Stimulated activated CD8-positive, alpha-beta memory T cell treated with anti-CD3 and anti-CD28 coated beads, Interleukin-12 subunit alpha, Interleukin-12 subunit beta, amount 100 ng/mL, for 4 hours (primary cell): Measurements from ENCODE around the gene TBCEL.
A peak's percentile ranks its signal among the peaks of the same experiment; 100 is the strongest.
"Not testable (repeated sequence)": the region's sequence is repeated elsewhere in the genome, so short reads cannot be mapped to it uniquely, and the experiment has no call there.

Experiments used
- DNase-seq: peaks from one replicate; pipeline ENCODE4 v3.0.0-alpha.2; 2020; ENCODE audit warnings: low read depth

The TBCEL gene, protein sequence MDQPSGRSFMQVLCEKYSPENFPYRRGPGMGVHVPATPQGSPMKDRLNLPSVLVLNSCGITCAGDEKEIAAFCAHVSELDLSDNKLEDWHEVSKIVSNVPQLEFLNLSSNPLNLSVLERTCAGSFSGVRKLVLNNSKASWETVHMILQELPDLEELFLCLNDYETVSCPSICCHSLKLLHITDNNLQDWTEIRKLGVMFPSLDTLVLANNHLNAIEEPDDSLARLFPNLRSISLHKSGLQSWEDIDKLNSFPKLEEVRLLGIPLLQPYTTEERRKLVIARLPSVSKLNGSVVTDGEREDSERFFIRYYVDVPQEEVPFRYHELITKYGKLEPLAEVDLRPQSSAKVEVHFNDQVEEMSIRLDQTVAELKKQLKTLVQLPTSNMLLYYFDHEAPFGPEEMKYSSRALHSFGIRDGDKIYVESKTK

DNA sequence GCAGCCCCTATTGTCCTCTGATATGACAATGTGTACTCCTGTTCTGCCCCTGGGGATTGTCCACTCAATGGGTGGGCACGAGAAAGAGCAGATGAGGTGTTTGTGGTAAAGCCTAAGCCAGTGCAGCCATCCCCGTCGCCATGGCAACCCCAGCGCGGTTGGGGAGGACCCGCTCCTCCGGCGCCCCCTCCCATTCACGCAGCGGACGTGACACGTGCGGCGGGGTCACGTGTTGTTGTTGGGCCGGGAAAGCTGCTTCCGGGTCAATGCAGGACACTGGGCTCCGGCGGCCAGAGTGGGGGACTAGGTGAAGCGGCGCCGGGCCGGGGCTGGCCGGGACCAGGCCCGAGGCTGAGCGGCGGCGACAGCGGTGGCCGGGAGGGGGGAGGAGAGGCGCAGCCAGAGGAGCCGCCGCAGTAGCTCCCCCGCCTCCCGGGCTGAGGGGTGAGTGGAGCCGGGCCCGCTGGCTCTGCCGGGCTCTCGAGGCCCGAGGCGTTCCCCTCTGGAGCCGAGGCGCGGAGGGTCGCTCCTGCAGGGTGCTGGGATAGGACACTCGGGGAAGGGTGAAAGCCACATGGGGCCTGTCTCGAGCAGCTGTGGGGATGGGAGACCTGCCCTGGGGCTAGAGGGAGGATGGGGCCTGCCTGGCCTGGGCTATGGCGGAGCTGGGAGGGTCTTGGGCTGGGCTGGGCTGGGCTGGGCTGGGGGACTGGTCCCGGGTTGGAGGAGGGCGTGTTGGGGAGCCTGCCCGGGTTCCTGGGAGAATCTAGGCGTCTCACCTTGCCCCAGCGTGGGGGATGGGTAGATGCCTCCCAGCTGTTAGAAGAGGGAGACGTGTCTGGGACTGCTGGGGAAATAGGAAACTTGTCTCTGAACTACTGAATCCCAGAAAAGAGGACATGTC is at the start of gene TBCEL:
Gene TBCEL, plus strand, starts transcription at position 255 of the 904 bp plus-strand sequence. CDS start 21,589 bp downstream, outside the sequence.
- DNase-seq, result peak; percentile 68

DNA sequence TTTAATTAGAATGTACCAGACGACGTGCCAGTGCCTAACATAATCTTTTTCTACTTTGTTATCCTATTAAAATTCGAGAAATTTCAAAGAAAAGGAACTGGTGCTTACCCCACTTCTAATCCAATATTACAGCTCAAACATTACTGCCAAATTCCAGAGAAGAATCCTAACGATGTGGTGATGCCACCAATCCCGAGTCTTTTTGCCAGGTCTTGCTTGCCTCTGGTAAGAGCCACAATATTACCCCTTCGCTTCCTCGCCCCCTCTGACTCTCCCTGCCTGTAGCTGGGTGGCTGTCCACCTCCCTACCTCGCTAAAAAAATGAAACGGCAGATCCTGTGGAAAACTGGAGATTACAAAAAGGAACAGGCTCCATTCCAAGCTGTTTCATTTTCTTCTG is 49.4 kb upstream of the TBCEL start:
- DNase-seq, result no peak

DNA sequence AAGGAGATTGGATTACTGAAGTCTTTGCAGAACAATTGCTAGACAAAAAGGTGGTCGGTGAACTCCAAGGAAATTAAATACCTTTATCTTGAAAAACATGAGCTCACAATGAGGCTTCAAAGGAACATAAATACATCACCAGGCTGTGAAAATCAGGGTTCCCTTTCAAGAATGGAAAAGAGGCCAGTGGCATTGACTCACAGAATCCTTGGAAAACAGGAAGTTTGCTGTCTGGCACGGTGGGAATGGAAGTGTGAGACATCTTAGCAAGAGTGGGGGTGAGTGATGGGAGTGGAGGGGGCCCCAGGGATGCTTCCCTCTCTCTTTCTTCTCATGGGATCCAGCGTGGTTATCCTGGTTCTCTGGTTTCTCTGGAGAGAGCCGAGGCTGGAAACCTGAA is 48.9 kb upstream of the TBCEL start:
- DNase-seq, result no peak

DNA sequence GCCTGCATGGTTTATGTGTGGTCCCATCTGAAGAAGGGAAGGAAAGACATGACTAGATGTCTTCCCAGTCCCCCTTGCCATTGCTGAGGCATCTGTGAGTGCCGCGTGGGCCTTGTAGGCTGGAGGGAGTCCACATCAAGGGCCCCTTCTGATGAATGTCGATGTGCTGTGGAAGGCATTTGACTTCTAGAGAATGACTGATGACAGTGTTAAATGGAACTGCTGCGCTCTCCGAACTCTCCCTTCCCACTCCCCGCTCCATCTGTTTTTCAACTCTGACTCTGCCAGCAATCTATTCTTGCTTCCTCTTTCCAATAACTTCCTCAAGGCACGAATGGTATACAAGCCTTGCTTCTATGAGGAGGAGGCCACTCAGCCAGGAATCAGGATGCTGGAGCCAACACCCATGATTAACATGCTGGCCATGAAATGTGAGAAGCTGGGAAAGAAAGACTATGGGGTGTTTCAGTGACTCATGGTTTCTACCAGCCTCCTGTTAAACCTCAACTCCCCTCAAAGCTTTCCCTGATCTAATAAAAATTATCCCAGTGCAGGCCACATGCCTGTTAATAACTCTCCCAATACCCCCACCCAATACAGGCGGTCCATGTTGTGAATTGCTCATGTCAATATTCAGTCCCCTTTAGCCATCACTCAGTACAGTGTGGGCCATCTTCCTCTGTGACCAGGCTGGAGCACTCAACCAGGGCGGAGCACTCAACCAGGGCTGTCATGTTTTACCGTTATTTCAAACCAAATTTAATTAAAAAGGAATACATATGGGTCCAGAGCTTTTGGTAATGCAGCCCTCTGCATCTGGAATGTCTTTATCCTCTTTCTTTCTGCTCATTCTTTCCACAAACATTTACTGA is 46.4 kb upstream of the TBCEL start:
- DNase-seq, result no peak

DNA sequence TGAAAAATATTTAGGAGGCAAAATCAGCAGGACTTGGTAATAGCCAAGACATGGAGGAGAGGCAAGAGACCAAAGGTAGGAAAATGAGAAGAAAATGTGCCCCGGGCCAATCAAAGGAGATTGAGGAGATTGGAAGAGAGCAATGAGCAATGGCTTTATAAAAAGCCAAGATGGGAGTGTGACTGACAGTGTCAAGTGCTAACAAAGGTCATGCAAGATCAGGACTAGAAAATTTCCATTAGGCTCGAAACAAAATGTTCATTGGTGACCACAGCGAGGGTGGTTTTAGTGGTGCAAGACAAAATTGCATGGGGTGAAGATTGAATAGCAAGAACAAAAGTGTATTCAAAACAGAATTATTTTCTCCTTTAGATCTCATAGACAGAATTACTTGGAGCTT is 45.2 kb upstream of the TBCEL start:
- DNase-seq, result no peak

DNA sequence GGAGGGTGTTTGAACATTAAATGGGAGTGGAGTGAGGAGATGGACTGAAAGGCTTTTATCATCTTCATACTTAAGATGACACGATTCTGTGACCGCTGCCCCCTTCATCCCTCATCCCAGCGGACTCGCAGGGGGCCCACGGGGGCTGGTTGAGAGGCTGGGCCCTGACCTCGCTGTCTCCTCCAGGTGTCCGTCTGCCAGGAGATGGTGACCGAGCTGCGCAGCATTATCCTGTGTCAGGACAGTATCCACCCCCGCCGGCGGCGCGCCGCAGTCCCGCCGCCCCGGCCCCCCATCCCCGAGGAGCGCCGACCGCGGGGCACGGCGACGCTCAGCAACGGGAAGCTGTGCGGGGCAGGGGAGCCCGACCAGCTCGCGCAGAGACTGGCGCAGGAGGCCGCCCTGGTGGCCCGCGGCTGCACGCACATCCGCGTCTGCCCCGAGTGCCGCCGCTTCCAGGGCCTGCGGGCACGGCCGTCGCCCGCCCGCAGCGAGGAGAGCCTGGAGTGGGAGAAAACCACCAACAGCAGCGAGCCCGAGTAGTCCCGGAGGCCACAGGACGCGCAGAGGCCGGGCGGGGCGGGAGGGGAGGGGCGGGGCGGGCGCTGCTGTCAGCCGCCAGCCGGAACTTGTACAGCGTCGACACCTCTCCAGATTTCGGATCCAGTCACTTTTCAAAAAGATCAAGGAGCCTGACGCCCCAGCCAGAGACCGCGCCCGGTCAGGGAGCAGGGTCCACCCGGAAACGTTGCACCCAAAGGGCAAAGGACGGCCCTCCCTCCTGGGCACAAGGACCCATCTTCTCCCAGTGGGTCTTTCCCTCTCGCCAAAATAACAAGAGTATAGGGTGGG is 38.0 kb upstream of the TBCEL start:
- DNase-seq, result peak; percentile 2

DNA sequence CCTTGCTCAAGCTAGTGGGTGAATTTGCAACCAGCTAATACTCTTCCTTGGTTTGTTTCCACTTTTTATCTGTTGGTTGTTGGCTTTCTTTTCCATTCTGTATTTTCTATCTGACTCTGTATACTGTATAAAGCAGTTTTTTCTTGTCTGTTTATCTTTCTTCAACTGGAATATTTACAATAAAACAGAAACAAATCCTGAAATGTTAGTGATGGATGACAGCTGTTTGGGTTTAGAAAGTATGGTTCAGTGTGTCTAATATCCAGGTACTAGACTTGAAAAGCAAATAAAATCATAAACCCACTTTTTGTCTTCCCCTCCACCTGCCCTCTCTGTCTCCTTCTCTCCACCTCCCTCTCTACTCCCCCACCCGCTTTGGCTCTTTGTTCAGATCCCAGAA is 35.3 kb upstream of the TBCEL start:
- DNase-seq, result no peak

DNA sequence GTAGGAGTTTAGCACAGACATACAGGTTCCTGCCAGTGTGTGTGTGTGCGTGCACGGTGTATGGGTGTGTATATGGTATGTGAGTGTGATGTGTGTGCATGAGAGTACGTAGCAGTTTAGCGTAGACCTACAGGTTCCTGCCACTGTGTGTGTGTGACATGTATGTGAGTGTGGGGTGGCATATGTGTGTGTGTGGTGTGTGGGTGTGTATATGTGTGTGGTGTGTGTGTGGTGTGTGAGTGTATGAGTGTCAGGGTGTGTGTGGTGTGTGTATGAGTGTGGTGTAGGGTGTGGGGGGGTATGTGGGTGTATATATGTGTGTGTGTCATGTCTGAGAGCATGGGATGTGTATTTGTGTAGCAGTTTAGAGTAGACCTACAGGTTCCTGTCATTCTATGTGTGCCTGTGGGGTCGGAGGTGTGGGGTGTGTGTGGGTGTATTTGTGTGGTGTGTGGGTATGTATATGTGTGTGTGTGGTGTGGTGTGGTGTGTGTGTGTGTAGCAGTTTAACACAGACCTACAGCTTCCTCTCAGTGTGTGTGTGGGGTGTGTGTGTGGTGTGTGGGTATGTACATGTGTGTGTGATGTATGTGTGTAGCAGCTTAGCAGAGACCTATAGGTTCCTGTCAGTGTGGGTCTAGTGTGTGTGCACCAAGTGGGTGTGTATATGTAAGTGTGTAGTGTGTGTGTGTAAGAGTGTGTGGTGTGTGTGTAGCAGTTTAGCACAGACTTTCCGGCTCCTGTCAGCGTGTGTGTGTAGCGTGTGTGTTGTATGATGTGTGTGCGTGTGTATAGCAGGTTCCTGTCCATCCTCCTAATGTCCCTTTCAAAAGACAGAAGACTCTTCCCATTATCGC is 31.8 kb upstream of the TBCEL start:
- no peak for DNase-seq

DNA sequence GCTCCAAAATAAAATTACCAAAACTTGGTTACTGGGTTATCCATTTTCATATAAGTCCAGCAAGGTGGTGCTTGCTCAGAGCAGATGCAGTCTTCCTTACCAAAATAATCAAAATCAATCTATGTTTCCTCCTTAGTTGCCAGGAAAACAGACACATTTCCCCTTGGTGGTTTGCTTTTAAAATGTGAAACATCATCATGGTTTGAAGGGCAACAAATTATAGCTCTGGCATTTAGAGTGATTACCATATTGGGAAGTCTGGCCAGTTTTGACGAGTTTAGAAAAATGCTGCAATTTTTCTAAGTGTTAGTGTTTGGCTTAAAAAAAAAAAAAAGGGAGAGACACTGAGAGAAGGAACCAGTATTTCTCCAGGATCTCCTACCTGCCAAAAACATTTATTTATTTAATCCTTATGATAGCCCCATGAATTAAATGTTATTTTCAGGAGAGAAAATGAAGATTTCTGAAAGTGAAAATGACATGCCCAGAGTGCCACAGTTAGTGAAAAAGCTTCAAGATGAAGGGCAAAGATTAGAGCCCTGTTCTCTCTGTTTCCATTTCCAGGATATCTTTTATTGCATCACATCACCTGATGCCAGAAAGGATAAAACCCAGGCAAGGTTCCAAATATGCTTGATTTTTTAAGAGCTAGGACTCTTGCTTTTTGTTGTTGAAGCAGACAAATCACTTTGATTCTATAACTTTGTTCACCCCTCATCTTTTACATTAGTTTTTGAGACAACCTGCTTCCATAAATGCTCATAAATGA is 29.6 kb upstream of the TBCEL start:
- no peak for DNase-seq

DNA sequence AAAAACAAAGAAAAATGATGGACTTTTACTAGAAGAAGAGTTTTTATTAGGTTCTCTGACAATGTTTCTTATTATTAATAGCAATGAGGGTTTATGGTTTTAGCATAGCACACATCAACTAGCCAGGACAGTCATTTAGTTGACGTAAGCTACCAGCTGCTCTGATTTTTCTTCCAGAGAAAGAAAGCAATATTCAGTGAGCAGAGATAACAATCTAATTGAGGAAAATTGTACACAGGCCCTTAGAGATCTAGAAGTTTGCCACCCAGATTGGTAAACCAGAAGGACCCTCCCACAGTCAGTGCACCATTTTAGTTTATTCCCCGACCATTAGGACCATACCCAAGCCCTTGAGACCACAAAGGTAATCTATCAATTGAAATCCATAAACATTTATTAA is 28.7 kb upstream of the TBCEL start:
- no peak for DNase-seq

DNA sequence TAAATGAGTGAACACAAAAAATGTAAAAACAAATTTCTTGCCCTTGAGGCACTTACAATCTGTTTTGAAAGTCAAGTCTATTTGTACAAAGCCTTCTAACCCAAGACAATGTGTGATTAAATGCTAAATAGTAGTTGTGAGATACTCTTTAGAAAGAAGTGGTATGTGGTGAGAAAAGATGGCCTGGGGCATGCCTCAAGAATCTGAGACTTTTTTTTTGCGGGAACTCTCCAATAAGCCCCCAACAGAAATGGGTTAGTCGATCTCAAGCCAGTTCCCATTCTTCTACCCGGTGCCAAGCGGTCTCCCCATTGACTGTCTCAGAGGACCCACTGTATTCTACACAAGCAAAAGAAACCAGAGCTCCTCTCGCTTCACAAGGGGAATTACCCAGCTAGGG is 26.9 kb upstream of the TBCEL start:
- no peak for DNase-seq

DNA sequence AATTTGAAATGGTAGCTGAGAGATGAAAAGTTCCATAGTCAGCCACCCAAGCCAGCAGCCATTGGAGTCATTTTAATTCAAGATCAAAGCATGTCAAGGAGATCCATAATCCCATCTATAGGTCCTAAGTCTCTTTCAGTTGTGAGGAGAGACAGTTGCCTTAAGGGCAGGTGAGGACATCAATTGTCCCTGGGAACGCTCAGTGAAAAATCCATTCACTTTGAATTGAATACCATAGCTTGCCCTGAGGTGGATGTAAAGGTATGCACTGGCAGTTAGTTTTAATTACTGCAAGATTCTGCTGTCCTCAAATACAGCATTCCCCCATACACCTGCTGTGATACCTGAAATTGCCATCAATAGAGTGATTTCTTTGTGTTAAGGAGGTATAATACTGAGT is 25.3 kb upstream of the TBCEL start:
- DNase-seq, result no peak

DNA sequence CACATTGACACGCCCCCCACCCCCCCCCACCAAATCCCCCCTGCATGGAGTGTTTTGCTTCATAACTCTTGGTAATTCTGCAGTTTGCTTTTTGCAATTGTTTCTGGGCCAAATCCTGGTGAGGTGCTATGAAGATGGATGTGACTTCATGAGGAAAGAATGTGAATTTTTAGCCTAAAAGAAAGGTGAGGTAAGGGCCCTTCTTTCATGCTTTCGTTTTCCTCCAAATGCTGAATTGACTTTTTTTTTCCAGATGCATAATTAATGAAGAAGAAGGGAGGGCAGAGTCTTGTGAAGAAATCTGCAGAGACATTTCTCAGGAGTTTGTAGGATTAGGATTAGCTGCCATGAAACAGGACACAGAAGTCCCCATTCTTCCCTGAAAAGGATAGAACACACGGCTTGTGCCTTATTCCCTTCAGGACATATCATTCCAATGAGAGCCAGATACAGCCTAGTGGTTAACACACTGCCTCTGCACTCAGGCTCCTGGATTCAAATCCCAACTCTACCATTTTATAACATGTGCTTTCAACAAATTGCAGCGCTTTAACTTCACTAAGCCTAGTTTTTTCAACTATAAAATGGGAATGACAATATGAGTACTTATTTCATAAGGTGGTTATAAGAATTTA is 19.6 kb upstream of the TBCEL start:
- no peak for DNase-seq

DNA sequence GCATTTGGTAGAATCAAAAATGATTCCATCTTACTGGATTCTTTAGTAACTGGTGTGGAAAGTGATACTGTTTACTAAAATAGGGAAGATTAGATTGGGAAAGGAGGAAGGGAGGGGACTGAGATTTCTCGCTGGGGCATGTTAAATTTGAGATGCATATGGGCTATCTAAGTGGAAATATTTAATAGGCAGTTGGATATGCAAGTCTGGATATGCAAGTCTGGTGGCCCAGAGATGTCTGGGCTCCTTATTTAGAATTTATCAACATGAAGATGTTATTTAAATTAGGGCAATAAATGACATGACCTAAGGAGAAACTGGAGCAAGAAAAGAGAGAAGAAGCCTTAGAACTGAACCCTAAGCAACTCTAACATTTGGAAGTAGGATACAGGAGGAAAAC is 17.0 kb upstream of the TBCEL start:
- DNase-seq, result no peak

DNA sequence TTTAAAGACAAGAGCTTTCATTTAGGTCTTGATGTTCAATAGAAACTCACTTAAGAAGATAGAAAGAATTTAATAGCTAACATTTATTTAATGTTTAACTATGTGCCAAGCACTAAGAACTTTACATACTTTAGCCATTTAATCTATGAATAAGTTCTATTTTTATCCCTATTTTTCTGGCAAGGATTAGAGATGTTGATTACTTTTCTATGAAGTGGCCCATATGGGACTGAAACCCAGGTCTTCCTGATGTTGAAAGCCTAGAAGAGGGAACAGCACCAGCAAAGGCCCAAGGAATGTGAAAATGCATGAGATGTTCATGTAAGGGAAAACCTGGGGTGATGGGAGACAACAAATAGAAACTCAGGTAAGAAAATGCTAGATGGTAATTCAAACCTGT is 15.4 kb upstream of the TBCEL start:
- no peak for DNase-seq

DNA sequence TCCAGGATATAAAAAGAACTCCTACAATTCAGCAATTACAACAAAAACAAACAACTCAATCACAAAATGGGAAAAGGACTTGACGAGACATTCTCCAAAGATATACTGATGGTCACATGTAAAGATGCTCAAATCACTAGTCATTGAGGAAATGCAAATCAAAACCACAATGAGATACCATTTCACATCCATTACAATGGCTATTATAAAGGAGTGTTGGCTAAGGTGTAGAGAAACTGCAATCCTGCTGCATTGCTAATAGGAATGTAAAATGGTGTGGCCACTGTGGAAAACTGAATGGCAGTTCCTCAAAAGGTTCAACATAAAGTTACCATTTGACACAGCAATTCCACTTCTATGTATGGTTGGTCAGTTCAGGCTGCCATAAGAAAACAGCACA is 11.8 kb upstream of the TBCEL start:
- DNase-seq, result no peak

DNA sequence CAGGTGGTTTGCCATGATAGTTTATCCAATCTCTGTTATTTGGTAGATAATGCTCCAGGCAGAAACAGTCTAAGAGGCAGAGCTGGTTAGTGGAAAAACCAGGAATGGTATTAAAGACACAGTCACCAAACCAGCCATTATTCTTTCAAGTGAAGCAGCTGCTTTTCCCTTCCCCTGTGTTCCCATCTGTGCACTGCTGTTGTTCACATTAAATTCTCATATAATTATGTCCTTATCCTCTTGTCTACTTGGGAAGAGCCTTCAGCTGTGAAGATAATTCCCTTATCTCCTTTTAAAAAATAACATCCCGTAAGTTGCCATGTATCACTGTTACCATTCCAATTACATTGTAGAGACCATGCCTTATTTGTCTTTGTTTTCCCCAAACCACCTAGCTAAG is 5.2 kb upstream of the TBCEL start:
- DNase-seq, result no peak

DNA sequence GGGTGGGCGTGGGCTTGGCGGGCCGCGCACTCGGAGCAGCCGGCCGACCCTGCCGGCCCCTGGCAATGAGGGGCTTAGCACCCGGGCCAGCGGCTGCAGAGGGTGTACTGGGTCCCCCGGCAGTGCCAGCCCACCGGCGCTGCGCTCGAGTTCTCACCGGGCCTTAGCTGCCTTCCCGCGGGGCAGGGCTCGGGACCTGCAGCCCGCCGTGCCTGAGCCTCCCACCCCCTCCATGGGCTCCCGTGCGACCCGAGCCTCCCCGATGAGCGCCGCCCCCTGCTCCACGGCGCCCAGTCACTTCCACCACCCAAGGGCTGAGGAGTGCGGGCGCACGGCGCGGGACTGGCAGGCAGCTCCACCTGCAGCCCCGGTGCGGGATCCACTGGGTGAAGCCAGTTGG is 2.2 kb upstream of the TBCEL start:
- not testable (repeated sequence) for DNase-seq

DNA sequence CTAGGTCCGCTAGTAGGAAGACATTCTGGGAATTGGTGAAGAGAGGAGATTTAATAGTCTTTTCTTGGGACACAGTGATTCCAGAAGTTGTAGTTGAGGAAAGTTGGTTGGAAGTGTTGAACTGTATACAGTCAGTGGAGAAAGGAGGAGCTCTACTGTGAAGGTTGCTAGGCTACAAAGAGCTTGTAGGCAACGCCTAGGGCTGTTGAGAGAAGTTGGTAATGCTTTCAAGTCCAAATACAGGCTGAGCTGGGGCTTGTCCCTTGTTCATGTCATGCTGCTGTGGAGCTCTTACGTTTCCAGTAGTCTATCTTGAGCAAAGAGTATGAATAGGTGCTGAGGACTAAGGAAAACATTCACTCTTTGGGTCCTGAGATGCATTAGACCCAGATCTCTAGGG is 1.1 kb downstream of the TBCEL start:
- no peak for DNase-seq
